Trophoblast cell (in vitro differentiated cells and primary cell): ENCODE results near the gene RAB36.

Experiments
- DNase-seq, 2 donors: peaks; one replicate each; pipeline ENCODE4 v3.0.0-alpha.2; 2016
- H2AFZ ChIP-seq: 2 replicates; pipeline ENCODE4 v1.6.1; 2013; ENCODE audit warnings: low read length, moderate library complexity, mild to moderate bottlenecking; ENCODE audit not compliant: insufficient read depth, poor library complexity
- H2AK5ac ChIP-seq: 2 replicates; pipeline ENCODE4 v1.6.1; 2013; ENCODE audit warnings: mild to moderate bottlenecking, low read length
- H2BK120ac ChIP-seq: 2 replicates; pipeline ENCODE4 v1.6.1; 2013; ENCODE audit warnings: low read length, mild to moderate bottlenecking, moderate library complexity; ENCODE audit not compliant: insufficient read depth, poor library complexity
- H2BK12ac ChIP-seq: 2 replicates; pipeline ENCODE4 v1.6.1; 2013; ENCODE audit warnings: mild to moderate bottlenecking, low read length, moderate library complexity
- H2BK5ac ChIP-seq: 2 replicates; pipeline ENCODE4 v1.6.1; 2013; ENCODE audit warnings: low read length, low read depth, moderate library complexity, mild to moderate bottlenecking; ENCODE audit not compliant: poor library complexity
- H3K14ac ChIP-seq: 2 replicates; pipeline ENCODE4 v1.6.1; 2013; ENCODE audit warnings: mild to moderate bottlenecking, low read length
- H3K18ac ChIP-seq: 2 replicates; pipeline ENCODE4 v1.6.1; 2013; ENCODE audit warnings: mild to moderate bottlenecking, low read length
- H3K23ac ChIP-seq: 2 replicates; pipeline ENCODE4 v1.6.1; 2013; ENCODE audit warnings: low read length
- H3K27ac ChIP-seq: 2 replicates; pipeline ENCODE4 v1.5.1; 2013; ENCODE audit warnings: low read depth, mild to moderate bottlenecking, inconsistent platforms, low read length, moderate library complexity
- H3K27me3 ChIP-seq: 2 replicates; pipeline ENCODE4 v1.6.1; 2013; ENCODE audit warnings: inconsistent platforms, mild to moderate bottlenecking, low read length, moderate library complexity; ENCODE audit not compliant: insufficient read depth
- H3K36me3 ChIP-seq, 2 experiments: 1 replicate in 1 of 2; 2 replicates in 1 of 2; pipeline ENCODE4 v1.6.1; 2013; ENCODE audit warnings: low read length in 2 of 2, mild to moderate bottlenecking in 2 of 2, moderate library complexity in 1 of 2; ENCODE audit not compliant: insufficient read depth in 2 of 2, control insufficient read depth in 1 of 2
- H3K4ac ChIP-seq: 2 replicates; pipeline ENCODE4 v1.6.1; 2013; ENCODE audit warnings: low read depth, mild to moderate bottlenecking, low read length, moderate library complexity
- H3K4me1 ChIP-seq, 2 experiments: 1 replicate in 1 of 2; 2 replicates in 1 of 2; pipeline ENCODE4 v1.6.1; 2013; ENCODE audit warnings: low read length in 2 of 2, mild to moderate bottlenecking in 2 of 2, moderate library complexity in 1 of 2; ENCODE audit not compliant: insufficient read depth in 2 of 2, control insufficient read depth in 1 of 2
- H3K4me2 ChIP-seq: 2 replicates; pipeline ENCODE4 v1.6.1; 2013; ENCODE audit warnings: inconsistent platforms, mild to moderate bottlenecking, low read length, moderate library complexity
- H3K4me3 ChIP-seq: 2 replicates; pipeline ENCODE4 v1.5.1; 2013; ENCODE audit warnings: mild to moderate bottlenecking, low read depth, low read length, inconsistent platforms
- H3K79me1 ChIP-seq: one replicate; pipeline ENCODE4 v1.6.1; 2013; ENCODE audit warnings: low read length
- H3K79me2 ChIP-seq: 2 replicates; pipeline ENCODE4 v1.6.1; 2013; ENCODE audit warnings: low read length, mild to moderate bottlenecking; ENCODE audit not compliant: control insufficient read depth, insufficient read depth, poor library complexity
- H3K9ac ChIP-seq: 2 replicates; pipeline ENCODE4 v1.6.1; 2013; ENCODE audit warnings: mild to moderate bottlenecking, low read length
- H3K9me3 ChIP-seq: 2 replicates; pipeline ENCODE4 v1.6.1; 2013; ENCODE audit warnings: low read depth, mild to moderate bottlenecking, control low read depth, inconsistent platforms, low read length; ENCODE audit not compliant: insufficient read depth
- H4K12ac ChIP-seq: 2 replicates; pipeline ENCODE4 v1.6.1; 2013; ENCODE audit warnings: low read depth, mild to moderate bottlenecking, low read length, moderate library complexity
- H4K8ac ChIP-seq: 2 replicates; pipeline ENCODE4 v1.6.1; 2013; ENCODE audit warnings: low read depth, mild to moderate bottlenecking, low read length, moderate library complexity
- H4K91ac ChIP-seq: one replicate; pipeline ENCODE4 v1.6.1; 2013; ENCODE audit warnings: low read depth, mild to moderate bottlenecking, low read length, moderate library complexity
- WGBS: extraction: QIAGEN DNeasy Blood & Tissue Kit; methylation state at CpG from one replicate; pipeline ENCODE4 v1.1.7; 2013; ENCODE audit warnings: missing lambda C conversion rate; ENCODE audit not compliant: insufficient read length, insufficient coverage; ENCODE audit errors: extremely low coverage; 5-methylcytosine and 5-hydroxymethylcytosine counted together

RAB36 gene

DNA sequence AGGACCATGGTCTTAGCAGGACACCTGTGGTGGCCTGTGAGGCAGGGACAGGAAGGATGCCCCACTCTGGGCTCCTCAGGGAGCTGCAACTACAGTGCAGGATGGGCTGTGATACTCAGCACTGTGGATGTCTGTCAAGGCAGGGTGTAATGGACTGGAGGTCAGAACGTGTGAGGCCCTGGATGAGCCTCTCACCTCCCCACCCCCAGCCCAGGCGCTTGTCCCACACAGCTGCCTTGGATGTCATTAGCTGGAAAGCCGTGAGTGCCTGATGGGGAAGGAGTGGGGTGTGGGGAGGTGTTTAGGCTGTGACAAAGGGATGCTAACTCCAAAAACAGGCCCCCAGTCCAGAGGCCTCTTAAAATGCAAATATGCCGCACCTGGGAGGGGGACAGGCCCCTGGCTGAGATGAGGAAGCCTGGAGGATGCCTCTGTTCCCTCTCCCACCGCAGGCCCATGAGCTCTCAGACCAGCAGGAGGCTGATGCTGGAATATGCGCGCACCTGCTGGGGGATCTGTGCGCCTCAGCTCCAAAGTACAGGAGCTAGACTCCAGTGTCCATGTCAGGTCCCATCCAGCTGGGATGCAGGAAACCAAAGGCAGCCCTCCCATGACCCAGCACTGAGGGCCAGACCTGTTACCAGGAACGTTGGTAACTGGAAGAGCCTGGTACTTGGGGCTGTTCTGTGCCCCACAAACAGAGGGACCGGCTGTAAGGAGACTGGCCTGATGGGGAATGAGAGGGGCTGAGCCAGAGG lies 28.6 kb upstream of the RAB36 start:
- DNase-seq: no peak
- Histone ChIP-seq H3K36me3 (no peaks in the 10 kb centered on the region), H3K4me3 (no peak overlapping the region), H3K27ac (no peak overlapping the region), H3K9ac (no peak overlapping the region), H3K18ac (no peak overlapping the region), H3K4me1 (peaks cover 4 to 11% of the 10 kb centered on the region in 2 experiments), H3K79me1 (no peaks in the 10 kb centered on the region), H4K12ac (no peak overlapping the region), H2AK5ac (no peak overlapping the region), H2BK5ac (no peak overlapping the region), H2AFZ (no peak overlapping the region), H2BK120ac (no peak overlapping the region), H3K4ac (no peak overlapping the region), H3K4me2 (no peak overlapping the region), H3K27me3 (no peaks in the 10 kb centered on the region), H3K14ac (no peak overlapping the region), H3K23ac (no peak overlapping the region), H3K9me3 (peaks cover 2% of the 10 kb centered on the region), H4K91ac (no peak overlapping the region), H4K8ac (no peak overlapping the region), H2BK12ac (no peak overlapping the region), H3K79me2 (no peaks in the 10 kb centered on the region)
- no CpG with 5 or more reads among the region's 10 CpGs for WGBS

DNA sequence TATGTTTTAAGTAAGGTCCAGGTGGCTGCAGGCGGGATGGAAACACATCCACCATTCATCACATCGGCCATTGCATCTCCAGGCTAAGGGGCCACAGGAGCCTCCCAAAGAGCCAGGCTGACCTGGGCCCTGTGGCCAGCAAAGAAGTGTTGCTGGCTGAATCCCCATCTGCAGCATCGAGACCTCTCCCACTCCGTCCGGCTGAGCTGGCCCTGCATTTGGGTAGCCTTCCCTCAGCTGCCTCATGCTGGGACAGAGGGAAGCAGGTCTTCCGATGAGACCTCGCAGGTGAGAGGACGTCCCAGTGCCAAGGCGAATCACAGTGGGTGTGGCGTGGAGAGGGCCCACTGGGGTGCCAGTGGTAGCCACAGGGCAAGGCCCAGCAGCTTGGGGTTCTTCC lies 28.0 kb upstream of the RAB36 start:
- no CpG with 5 or more reads among the region's 10 CpGs for WGBS
- no peaks in the 10 kb centered on the region for H3K79me1 ChIP-seq
- H4K12ac ChIP-seq: no peak overlapping the region
- no peaks in the 10 kb centered on the region for H3K36me3 ChIP-seq
- no peak overlapping the region for H3K23ac ChIP-seq
- no peaks in the 10 kb centered on the region for H3K79me2 ChIP-seq
- H4K8ac ChIP-seq: no peak overlapping the region
- H3K27ac ChIP-seq: no peak overlapping the region
- no peak overlapping the region for H2AFZ ChIP-seq
- H2BK120ac ChIP-seq: no peak overlapping the region
- H3K9me3 ChIP-seq: peaks cover 2% of the 10 kb centered on the region
- DNase-seq: no peak
- H2BK5ac ChIP-seq: no peak overlapping the region
- H2AK5ac ChIP-seq: no peak overlapping the region
- H4K91ac ChIP-seq: no peak overlapping the region
- H3K4ac ChIP-seq: no peak overlapping the region
- no peak overlapping the region for H3K18ac ChIP-seq
- H3K9ac ChIP-seq: no peak overlapping the region
- H3K4me3 ChIP-seq: no peak overlapping the region
- H3K14ac ChIP-seq: no peak overlapping the region
- peaks cover 4 to 11% of the 10 kb centered on the region in 2 experiments for H3K4me1 ChIP-seq
- H3K4me2 ChIP-seq: no peak overlapping the region
- no peaks in the 10 kb centered on the region for H3K27me3 ChIP-seq
- no peak overlapping the region for H2BK12ac ChIP-seq

DNA sequence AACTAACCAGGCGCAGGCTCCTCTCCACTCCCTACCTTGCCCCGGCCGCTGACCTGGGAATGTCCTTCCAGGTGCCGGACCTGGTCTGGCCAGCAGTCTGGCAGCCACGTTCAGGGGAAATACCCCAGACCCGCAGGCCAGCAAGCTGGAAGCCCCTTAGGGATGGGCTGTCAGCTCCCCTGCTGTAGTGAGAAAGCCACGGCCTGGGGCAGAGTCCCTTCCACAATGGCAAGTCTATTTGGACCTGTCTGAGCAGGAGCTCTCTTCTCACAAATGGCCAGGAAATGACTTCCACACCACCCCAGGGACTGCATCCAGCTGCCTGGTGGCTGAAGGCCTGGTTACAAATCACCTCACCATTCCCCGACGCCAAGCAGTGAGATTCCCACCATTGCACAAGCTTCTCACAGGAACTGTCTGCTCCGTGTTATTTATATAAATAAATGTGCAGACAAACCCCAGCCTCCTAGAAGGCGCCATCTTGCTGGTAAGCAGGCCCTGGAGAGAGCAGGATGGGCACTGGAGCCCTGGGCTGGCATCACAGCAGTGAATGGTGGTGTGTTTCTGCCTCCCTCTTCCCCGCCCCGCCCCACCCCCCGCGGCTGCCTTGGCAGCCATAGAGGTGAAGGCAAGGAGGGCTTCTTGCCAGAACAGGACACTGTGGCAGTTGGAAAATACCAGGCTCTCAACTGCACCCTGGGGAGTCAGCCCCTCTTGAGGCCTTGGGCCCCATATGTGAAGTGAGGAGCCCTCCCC lies 27.2 kb upstream of the RAB36 start:
- Histone ChIP-seq H3K36me3 (no peaks in the 10 kb centered on the region), H3K4ac (no peak overlapping the region), H3K27me3 (no peaks in the 10 kb centered on the region), H3K4me3 (no peak overlapping the region), H3K27ac (no peak overlapping the region), H3K14ac (no peak overlapping the region), H3K18ac (no peak overlapping the region), H3K4me2 (no peak overlapping the region), H3K9ac (no peak overlapping the region), H3K9me3 (peaks cover 2% of the 10 kb centered on the region), H4K12ac (no peak overlapping the region), H4K8ac (no peak overlapping the region), H2AFZ (no peak overlapping the region), H3K79me2 (no peaks in the 10 kb centered on the region), H3K79me1 (no peaks in the 10 kb centered on the region), H2BK120ac (no peak overlapping the region), H2BK12ac (no peak overlapping the region), H3K23ac (no peak overlapping the region), H4K91ac (no peak overlapping the region), H2BK5ac (no peak overlapping the region), H3K4me1 (peaks cover 4 to 11% of the 10 kb centered on the region in 2 experiments), H2AK5ac (no peak overlapping the region)
- WGBS: no CpG with 5 or more reads among the region's 15 CpGs
- no peak for DNase-seq

DNA sequence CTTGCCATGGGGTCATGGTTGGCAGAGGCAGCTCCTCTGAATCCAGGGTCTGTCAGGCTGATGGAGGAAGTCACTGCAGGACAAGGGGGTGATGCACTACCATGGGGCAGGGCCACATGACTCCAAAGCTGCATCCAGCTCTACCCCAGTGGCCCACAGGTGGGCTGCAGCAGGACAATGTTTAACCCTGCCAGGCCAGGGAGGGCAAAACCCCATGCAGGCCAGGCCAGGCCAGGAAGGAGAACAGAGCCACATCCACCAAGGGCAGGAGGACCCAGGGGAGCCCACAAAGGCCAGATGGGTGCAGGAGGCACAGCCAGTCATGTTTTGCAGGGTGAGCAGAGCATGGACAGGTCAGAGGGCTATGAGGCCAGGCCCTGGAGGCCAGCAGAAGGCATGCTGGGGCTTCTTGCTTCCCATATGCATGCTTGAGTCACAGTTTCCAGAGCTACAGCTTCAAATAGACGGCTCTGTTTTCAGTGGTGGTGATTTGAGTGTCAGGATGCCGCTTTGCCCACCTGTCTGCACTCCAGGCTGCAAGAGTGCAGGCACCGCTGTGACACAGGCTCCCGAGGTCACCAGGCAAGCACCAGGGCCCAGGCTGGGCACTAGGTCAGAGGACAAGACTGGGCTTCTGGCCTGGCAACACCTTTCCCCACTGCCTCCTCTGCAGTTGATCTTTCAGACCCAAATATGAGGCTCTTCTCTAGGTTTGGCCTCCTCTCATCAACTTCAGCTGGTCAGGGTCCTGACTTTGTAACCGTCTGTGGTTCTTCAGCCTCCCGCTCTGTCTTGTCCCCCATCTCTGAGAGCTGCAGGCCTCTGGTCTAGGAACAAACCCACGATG lies 26.4 kb upstream of the RAB36 start:
- Histone ChIP-seq H3K9me3 (peaks cover 2% of the 10 kb centered on the region), H3K36me3 (no peaks in the 10 kb centered on the region), H3K4me2 (no peak overlapping the region), H3K27ac (no peak overlapping the region), H2AK5ac (no peak overlapping the region), H3K23ac (no peak overlapping the region), H2BK12ac (no peak overlapping the region), H2BK120ac (no peak overlapping the region), H2AFZ (no peak overlapping the region), H3K4ac (no peak overlapping the region), H3K18ac (no peak overlapping the region), H3K79me2 (no peaks in the 10 kb centered on the region), H4K12ac (no peak overlapping the region), H3K9ac (no peak overlapping the region), H4K91ac (no peak overlapping the region), H3K4me3 (no peak overlapping the region), H4K8ac (no peak overlapping the region), H3K27me3 (no peaks in the 10 kb centered on the region), H3K4me1 (peaks cover 4 to 11% of the 10 kb centered on the region in 2 experiments), H3K14ac (no peak overlapping the region), H2BK5ac (no peak overlapping the region), H3K79me1 (no peaks in the 10 kb centered on the region)
- no CpG with 5 or more reads among the region's 7 CpGs for WGBS
- no peak for DNase-seq
